IPS-18c (cell line): ENCODE measurements around the gene VPS8.

Experiments used
- H3K4me3 ChIP-seq: 2 replicates; pipeline ENCODE4 v1.7.0; 2013; ENCODE audit warnings: low read depth, mild to moderate bottlenecking, low read length, moderate library complexity; ENCODE audit not compliant: insufficient read depth
- H3K9me3 ChIP-seq: one replicate; pipeline ENCODE4 v1.6.1; 2013; ENCODE audit warnings: mild to moderate bottlenecking, low read length, moderate library complexity; ENCODE audit not compliant: control insufficient read depth, insufficient read depth

Gene VPS8

GRCh38 chr3:185067173-185067572 lies 255.2 kb downstream of the VPS8 start:
- no peak overlapping the region for H3K4me3 ChIP-seq
- H3K9me3 ChIP-seq: no peaks in the 10 kb centered on the region

- H3K4me3 ChIP-seq: no peak overlapping the region
- H3K9me3 ChIP-seq: peaks cover 4% of the 10 kb centered on the region
Measured at GRCh38 chr3:185069037-185070030, 257.4 kb downstream of the VPS8 start.

- H3K4me3 ChIP-seq: no peak overlapping the region
- H3K9me3 ChIP-seq: peaks cover 4% of the 10 kb centered on the region
Measured at GRCh38 chr3:185070491-185071286, 258.7 kb downstream of the VPS8 start.

- Histone ChIP-seq H3K4me3 (no peak overlapping the region), H3K9me3 (peaks cover 4% of the 10 kb centered on the region)
Measured at GRCh38 chr3:185071287-185071800, 259.4 kb downstream of the VPS8 start.

- peaks cover 6% of the 10 kb centered on the region for H3K9me3 ChIP-seq
- no peak overlapping the region for H3K4me3 ChIP-seq
Measured at GRCh38 chr3:185075547-185075946, 263.6 kb downstream of the VPS8 start.

GRCh38 chr3:185076219-185076618 lies 264.3 kb downstream of the VPS8 start:
- no peak overlapping the region for H3K4me3 ChIP-seq
- peaks cover 6% of the 10 kb centered on the region for H3K9me3 ChIP-seq

GRCh38 chr3:185079625-185080024 lies 267.7 kb downstream of the VPS8 start:
- peaks cover 2% of the 10 kb centered on the region for H3K9me3 ChIP-seq
- no peak overlapping the region for H3K4me3 ChIP-seq

- Histone ChIP-seq H3K4me3 (no peak overlapping the region), H3K9me3 (peaks cover 2% of the 10 kb centered on the region)
Measured at GRCh38 chr3:185081521-185081920, 269.6 kb downstream of the VPS8 start.

GRCh38 chr3:185082149-185082548 lies 270.2 kb downstream of the VPS8 start:
- Histone ChIP-seq H3K4me3 (no peak overlapping the region), H3K9me3 (peaks cover 1% of the 10 kb centered on the region)

GRCh38 chr3:185082829-185083228 lies 270.9 kb downstream of the VPS8 start:
- Histone ChIP-seq H3K9me3 (no peaks in the 10 kb centered on the region), H3K4me3 (no peak overlapping the region)

GRCh38 chr3:185084402-185084801 lies 272.4 kb downstream of the VPS8 start:
- H3K4me3 ChIP-seq: no peak overlapping the region
- H3K9me3 ChIP-seq: no peaks in the 10 kb centered on the region

GRCh38 chr3:185084901-185085300 lies 272.9 kb downstream of the VPS8 start:
- H3K9me3 ChIP-seq: no peaks in the 10 kb centered on the region
- H3K4me3 ChIP-seq: no peak overlapping the region

GRCh38 chr3:185087419-185087818 lies 275.5 kb downstream of the VPS8 start:
- no peak overlapping the region for H3K4me3 ChIP-seq
- H3K9me3 ChIP-seq: no peaks in the 10 kb centered on the region

GRCh38 chr3:185089343-185089742 lies 277.4 kb downstream of the VPS8 start:
- Histone ChIP-seq H3K9me3 (no peaks in the 10 kb centered on the region), H3K4me3 (no peak overlapping the region)

- no peaks in the 10 kb centered on the region for H3K9me3 ChIP-seq
- H3K4me3 ChIP-seq: no peak overlapping the region
Measured at GRCh38 chr3:185089751-185090150, 277.8 kb downstream of the VPS8 start.

- Histone ChIP-seq H3K9me3 (no peaks in the 10 kb centered on the region), H3K4me3 (no peak overlapping the region)
Measured at GRCh38 chr3:185090811-185091210, 278.8 kb downstream of the VPS8 start.

GRCh38 chr3:185093116-185093515 lies 281.1 kb downstream of the VPS8 start:
- Histone ChIP-seq H3K9me3 (no peaks in the 10 kb centered on the region), H3K4me3 (no peak overlapping the region)

- no peak overlapping the region for H3K4me3 ChIP-seq
- H3K9me3 ChIP-seq: no peaks in the 10 kb centered on the region
Measured at GRCh38 chr3:185094697-185095096, 282.7 kb downstream of the VPS8 start.
